ENCODE measurements around the gene SBDS.
"Not testable (repeated sequence)": the region's sequence is repeated elsewhere in the genome, so short reads cannot be mapped to it uniquely, and the experiment has no call there.

SBDS gene

DNA sequence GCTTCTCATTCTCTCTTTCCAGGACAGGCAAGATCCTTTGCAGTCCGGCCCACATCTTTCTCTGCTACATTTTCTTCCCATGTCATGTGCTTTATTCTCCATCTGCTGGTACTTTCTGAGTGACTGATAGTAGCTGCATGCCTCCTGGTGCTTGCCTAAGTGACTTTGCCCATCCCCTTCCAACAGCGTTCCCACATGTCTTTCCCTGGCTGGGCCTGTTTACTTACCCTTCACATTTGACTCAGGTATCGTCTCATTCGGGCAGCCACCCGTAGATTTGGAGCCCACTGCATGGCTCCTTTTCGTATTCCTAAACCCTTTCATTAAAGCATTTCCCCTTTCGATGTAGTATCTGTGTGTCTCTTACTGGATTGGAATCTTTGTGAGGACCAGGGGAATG lies 25.9 kb upstream of the SBDS start:
- no peak overlapping the region for H3K4me3 ChIP-seq (ENCODE audit: low read depth, low read length)
- no peak for DNase-seq (ENCODE audit: low read depth)
- in situ Hi-C loops (cut with HindIII; ENCODE audit: low sequenced_read_pairs): no loop called here
- TF ChIP-seq, protein P1, sequence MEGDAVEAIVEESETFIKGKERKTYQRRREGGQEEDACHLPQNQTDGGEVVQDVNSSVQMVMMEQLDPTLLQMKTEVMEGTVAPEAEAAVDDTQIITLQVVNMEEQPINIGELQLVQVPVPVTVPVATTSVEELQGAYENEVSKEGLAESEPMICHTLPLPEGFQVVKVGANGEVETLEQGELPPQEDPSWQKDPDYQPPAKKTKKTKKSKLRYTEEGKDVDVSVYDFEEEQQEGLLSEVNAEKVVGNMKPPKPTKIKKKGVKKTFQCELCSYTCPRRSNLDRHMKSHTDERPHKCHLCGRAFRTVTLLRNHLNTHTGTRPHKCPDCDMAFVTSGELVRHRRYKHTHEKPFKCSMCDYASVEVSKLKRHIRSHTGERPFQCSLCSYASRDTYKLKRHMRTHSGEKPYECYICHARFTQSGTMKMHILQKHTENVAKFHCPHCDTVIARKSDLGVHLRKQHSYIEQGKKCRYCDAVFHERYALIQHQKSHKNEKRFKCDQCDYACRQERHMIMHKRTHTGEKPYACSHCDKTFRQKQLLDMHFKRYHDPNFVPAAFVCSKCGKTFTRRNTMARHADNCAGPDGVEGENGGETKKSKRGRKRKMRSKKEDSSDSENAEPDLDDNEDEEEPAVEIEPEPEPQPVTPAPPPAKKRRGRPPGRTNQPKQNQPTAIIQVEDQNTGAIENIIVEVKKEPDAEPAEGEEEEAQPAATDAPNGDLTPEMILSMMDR (IDR thresholded peaks at IDR 0.05; ENCODE audit: low read depth, low read length, missing control alignments): no peak

DNA sequence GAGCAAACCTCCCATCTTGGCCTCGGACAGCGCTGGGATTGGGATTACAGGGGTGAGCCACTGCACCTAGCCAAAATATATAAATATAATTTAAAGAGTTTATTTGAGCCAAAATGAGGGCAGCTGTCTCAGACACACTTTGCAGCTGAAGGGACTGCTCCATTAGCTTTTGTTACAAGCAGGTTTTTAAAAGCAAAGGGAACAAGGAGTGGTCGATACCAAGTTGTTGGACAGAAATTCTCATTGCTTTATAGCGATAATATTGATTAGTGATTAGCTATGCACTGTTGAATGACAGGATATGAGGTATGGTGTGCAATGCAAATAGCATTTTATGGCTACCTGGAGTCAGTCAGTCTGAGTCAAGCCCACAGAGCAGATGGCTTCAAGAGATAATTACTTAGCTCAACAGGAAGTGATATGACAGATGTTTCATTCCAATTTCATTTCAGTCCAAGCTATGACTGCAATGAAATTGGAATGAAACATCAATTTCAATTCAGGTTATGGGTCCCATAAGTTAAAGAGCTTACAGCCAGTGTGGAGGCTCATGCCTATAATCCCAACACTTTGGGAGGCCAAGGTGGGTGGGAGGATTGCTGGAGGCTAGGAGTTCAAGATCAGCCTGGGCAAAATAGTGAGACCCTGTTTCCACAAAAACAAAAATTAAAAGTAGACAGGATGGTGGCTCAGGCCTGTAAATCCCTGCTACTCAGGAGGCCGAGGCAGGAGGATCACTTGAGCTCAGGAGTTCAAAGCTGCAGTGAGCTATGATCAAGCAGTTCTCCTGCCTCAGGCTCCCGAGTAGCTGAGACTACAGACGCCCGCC lies 24.4 kb upstream of the SBDS start:
- no peak overlapping the region for H3K4me3 ChIP-seq (ENCODE audit: low read depth, low read length)
- TF ChIP-seq, protein P1 (IDR thresholded peaks at IDR 0.05; ENCODE audit: low read depth, low read length, missing control alignments): no peak
- in situ Hi-C loops (cut with HindIII; ENCODE audit: low sequenced_read_pairs): no loop called here
- no peak for DNase-seq (ENCODE audit: low read depth)

DNA sequence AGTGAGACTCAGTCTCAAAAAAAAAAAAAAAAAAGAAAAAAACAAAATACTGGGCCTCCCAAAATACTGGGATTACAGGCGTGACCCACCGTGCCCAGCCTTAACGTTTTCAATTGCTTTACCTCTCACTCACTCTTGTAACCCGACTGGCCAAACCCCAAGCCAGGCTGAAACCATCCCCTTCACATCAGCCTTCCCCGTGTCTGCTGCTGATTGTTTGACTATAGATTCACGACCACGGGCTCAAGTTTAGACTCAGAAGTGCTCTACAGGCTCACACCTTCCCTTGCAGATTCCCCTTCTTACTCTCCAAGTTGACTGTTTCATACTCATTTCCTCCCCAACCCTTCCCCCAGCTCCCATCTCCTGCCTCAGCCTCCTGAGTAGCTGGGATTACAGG lies 23.6 kb upstream of the SBDS start:
- H3K4me3 ChIP-seq (ENCODE audit: low read depth, low read length): no peak overlapping the region
- TF ChIP-seq, protein P1 (IDR thresholded peaks at IDR 0.05; ENCODE audit: low read depth, low read length, missing control alignments): no peak
- DNase-seq (ENCODE audit: low read depth): no peak
- in situ Hi-C loops (cut with HindIII; ENCODE audit: low sequenced_read_pairs): no loop called here

DNA sequence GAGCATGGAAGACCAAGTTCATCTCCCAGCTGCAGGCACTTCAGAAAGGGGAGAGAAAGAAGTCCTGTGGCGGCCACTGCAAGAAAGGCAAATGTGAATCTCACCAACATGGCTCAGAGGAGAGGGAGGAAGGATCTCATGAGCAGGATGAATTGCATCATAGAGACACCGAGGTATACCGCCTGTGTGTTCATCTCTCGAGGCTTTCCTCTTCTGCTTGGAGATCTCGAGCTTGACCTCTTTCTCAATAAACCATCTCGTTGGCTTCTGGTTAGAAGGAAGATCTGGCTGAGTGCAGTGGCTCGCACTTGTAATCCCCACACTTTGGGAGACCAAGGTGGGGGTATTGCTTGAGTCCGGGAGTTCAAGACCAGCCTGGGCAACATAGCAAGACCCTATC lies 22.6 kb upstream of the SBDS start:
- DNase-seq (ENCODE audit: low read depth); in situ Hi-C loops (cut with HindIII; ENCODE audit: low sequenced_read_pairs): not testable (repeated sequence)

DNA sequence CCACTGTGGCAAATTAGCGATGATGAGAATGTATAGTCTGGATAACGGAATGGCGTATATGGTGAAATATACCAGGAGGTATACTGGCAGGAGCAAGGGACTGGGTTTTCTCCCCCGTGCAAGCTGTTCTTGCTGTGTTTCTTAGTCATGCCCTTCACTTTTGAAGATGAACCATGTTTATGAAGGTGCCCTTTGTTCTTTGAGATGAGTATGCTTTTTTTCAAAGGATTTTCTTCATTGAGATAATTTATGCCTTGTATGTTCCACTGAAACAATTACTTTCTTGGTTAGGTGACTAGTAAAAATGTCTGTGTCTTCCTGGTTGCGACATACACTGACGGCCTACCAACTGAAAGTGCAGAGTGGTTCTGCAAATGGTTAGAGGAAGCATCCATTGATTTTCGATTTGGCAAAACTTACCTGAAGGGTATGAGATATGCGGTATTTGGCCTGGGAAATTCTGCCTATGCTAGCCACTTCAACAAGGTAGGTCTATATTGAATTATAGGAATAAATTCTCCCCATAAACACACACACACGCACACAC lies 18.8 kb upstream of the SBDS start:
- in situ Hi-C loops (cut with HindIII; ENCODE audit: low sequenced_read_pairs); DNase-seq (ENCODE audit: low read depth); H3K4me3 ChIP-seq (ENCODE audit: low read depth, low read length): not testable (repeated sequence)

More for the DNA sequence above, 22.6 kb upstream of the SBDS start:
- not testable (repeated sequence) for H3K4me3 ChIP-seq (ENCODE audit: low read depth, low read length)

DNA sequence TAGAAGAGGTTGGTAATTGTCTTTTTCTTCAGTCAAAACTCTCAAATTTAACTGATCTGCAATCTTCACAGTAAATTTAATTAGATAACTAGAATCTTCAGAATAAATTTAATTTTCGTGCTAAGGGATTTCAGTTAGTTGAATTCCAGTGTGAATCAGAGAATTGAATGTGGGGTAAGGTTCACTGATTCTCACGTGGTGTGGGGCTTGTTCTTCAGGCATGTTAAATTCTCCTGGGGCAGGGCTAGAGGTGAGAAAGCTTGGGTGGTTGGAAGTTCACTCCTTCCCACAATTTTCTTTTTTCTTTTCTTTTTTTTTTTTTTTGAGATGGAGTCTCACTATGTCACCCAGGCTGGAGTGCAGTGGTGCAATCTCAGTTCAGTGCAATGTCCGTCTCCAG lies 14.3 kb upstream of the SBDS start:
- H3K4me3 ChIP-seq (ENCODE audit: low read depth, low read length); in situ Hi-C loops (cut with HindIII; ENCODE audit: low sequenced_read_pairs); DNase-seq (ENCODE audit: low read depth): not testable (repeated sequence)

DNA sequence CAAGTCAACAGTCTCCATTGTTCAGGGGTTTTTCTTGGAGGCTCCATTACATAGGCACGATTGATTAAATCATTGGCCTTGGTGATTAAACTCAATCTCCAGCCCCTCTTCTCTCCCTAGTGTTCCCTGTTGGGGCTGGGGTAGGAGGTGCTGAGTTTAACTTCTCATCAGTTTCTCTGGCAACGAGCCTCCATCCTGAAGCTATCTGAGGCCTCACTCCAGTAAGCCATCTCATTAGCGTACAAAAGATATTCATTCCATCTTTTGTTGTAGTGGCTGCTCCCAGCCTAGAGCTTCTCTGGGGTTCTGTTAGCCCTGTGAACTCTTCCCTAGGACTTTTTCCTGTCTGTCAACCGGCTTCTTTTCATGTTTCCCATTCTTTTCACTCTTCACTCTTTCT lies 12.9 kb upstream of the SBDS start:
- in situ Hi-C loops (cut with HindIII; ENCODE audit: low sequenced_read_pairs): no loop called here
- TF ChIP-seq, protein P1 (IDR thresholded peaks at IDR 0.05; ENCODE audit: low read depth, low read length, missing control alignments): no peak
- H3K4me3 ChIP-seq (ENCODE audit: low read depth, low read length): no peak overlapping the region
- DNase-seq (ENCODE audit: low read depth): no peak

DNA sequence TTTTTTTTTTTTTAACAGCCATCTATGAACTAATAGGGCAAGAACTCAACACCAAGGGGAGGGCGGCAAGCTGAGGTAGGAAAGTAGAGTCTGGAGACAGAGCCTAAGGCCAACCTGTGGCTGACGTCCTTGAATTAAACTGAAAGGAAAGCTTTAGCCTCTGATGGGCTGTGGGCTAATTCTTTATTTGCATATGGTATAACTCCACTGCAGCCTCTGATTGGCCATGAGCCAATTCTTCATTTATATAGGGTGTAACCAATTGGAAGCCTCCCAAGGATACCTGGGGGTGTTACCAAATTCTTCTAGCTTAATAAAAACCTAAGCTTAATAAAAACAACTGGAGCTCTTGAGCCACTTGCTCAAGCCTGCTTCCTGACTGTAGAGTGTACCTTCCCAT lies 11.6 kb upstream of the SBDS start:
- TF ChIP-seq, protein P1 (IDR thresholded peaks at IDR 0.05; ENCODE audit: low read depth, low read length, missing control alignments): no peak
- no peak for DNase-seq (ENCODE audit: low read depth)
- H3K4me3 ChIP-seq (ENCODE audit: low read depth, low read length): no peak overlapping the region
- in situ Hi-C loops (cut with HindIII; ENCODE audit: low sequenced_read_pairs): no loop called here

DNA sequence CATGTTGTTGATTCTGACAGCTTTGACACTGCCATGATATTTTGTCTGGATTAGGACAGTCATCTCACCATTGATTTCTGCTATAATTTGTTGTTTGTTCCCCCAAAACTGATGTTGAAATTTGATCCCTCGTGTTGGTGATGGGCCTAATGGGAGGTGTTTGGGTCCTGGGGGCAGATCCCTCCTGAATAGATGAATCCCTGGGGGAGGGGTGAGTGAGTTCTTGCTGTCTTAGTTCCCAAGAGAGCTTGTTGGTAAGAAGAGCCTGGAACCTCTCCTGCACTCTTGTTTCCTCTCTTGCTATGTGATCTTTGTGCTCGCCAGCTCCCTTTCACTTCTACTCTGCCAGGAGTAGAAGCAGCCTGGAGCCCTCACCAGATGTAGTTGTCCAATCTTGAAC lies 8.8 kb upstream of the SBDS start:
- in situ Hi-C loops (cut with HindIII; ENCODE audit: low sequenced_read_pairs); DNase-seq (ENCODE audit: low read depth): not testable (repeated sequence)

DNA sequence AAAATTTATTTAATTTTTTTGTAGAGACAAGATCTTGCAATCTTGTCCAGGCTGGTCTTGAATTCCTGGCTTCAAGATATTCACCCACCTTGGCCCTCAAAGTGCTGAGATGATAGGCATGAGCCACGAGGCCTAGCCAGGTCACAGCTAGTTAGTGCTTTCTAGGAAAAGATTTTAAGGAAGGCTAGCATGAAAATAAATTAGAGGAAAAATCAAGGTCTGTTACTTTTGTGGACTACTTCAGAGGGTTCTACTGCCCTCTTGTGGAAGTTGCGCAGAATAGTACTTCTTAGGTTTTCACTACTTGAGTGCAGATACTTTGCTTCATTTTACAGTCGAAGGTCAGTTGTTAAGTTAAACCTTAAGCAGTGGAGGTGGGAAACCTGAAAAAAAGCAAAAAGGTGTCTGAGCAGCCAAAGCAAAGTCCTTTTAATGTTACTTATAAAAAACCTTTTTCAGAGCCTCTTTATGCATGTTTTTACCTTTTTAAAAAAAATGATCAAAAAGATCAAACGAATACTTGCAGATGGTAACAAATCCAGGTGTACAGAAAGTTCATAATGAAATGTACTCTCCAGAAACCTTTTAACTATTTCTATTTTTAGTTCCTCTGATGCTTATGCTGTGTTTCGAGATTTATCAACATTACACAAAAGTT lies 5.3 kb upstream of the SBDS start:
- not testable (repeated sequence) for DNase-seq (ENCODE audit: low read depth)

More for the DNA sequence above, 8.8 kb upstream of the SBDS start:
- not testable (repeated sequence) for H3K4me3 ChIP-seq (ENCODE audit: low read depth, low read length)

DNA sequence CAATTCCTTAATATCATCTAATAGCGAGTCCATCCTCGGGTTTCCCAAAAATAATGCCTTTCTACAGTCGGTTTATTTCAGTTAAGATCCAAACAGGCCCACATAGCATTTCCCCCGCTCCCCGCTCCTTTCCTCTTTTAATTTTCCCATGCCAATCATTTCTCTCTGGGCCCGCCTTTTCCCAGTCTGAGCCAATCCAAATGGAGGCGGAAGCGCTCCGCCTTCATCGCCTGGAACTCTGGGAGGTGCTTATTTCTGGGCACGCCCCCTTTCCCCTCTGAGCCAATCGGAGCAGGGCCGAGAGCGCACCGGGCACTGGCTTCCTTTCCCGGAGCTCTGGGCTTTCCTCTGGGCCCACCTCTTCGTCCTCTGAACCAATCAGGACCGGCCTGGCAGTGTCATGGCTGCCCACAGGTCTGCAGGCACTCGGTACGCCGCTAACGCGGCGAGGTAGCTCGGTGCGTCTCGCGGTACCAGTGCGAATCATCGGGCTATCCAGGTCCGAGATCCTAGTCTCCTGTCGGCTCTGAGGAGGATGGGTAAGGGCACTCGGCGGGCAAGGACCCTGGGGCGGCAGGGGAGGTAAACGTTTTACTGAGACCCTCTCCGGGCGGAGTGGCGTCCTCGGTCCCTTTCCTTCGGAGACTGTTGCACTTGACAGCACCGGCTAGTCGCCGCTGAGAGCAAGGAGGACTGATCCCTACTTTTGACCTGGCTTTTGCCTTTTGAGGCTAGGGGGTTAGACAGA lies 1.2 kb upstream of the SBDS start, which contains the start of gene TYW1:
Gene TYW1, plus strand, starts transcription at position 390 of the 748 bp plus-strand sequence. Its CDS starts 146 bp downstream, at position 536.
- peak within 1 kb of the TSS; percentile 73 for H3K4me3 ChIP-seq (ENCODE audit: low read depth, low read length)
- in situ Hi-C loops (cut with HindIII; ENCODE audit: low sequenced_read_pairs): not testable (repeated sequence)

More for the DNA sequence above, 5.3 kb upstream of the SBDS start:
- H3K4me3 ChIP-seq (ENCODE audit: low read depth, low read length); in situ Hi-C loops (cut with HindIII; ENCODE audit: low sequenced_read_pairs): not testable (repeated sequence)

More for the DNA sequence above, 1.2 kb upstream of the SBDS start, which contains the start of gene TYW1:
- DNase-seq (ENCODE audit: low read depth): peak; percentile 95
